WTC11 (cell line): ENCODE measurements around the gene PLD5. TPM values are rescaled to one million over a fixed set of nuclear protein-coding genes. Genes with fewer than 3 reads are reported as not detected.

ENCODE experiments used
- ATAC-seq: fragments of 200-7000 bp; cut with Tn5 transposase; 2 replicates; pipeline ENCODE4 v1.10.0; 2021; ENCODE audit warnings: mild to moderate bottlenecking, moderate library complexity
- CTCF ChIA-PET: fragments of 300-600 bp; sonication (Branson Sonifier 250); formaldehyde crosslinking; loops from one replicate; lab custom pipeline; 2021; ENCODE audit warnings: antibody characterized with exemption; lab: Charles Lee
- POLR2A ChIA-PET: fragments of 350-600 bp; sonication (Branson Sonifier 250); formaldehyde crosslinking; loops from one replicate; lab custom pipeline; 2021; ENCODE audit warnings: antibody characterized with exemption; lab: Charles Lee
- DNase-seq: peaks from one replicate; pipeline ENCODE4 v3.0.0; 2021; ENCODE audit warnings: low spot score
- H3K27ac Mint-ChIP-seq: 2 replicates; pipeline ENCODE4 v1.8.0; 2021; ENCODE audit warnings: mixed read lengths
- H3K27me3 Mint-ChIP-seq: 2 replicates; pipeline ENCODE4 v1.8.0; 2021; ENCODE audit warnings: low read depth, mild to moderate bottlenecking, moderate library complexity, mixed read lengths
- H3K36me3 Mint-ChIP-seq: 2 replicates; pipeline ENCODE4 v1.8.0; 2021; ENCODE audit warnings: mixed read lengths
- H3K4me1 Mint-ChIP-seq: 2 replicates; pipeline ENCODE4 v1.8.0; 2022; ENCODE audit warnings: mixed read lengths
- H3K4me3 Mint-ChIP-seq: 2 replicates; pipeline ENCODE4 v1.8.0; 2021; ENCODE audit warnings: mild to moderate bottlenecking, moderate library complexity, mixed read lengths
- H3K9me3 Mint-ChIP-seq: 2 replicates; pipeline ENCODE4 v1.8.0; 2021; ENCODE audit warnings: mixed read lengths
- ARID4B ChIP-seq: sonication (generic); formaldehyde crosslinking; IDR thresholded peaks from 2 replicates; pipeline ENCODE4 v1.8.0; 2023; ENCODE audit warnings: missing genetic modification reagents, mild to moderate bottlenecking, borderline replicate concordance
- ATF6 ChIP-seq: sonication (generic); formaldehyde crosslinking; IDR thresholded peaks from 2 replicates; pipeline ENCODE4 v1.8.1; 2023; ENCODE audit warnings: mild to moderate bottlenecking, missing genetic modification reagents
- CBFB ChIP-seq: sonication (generic); formaldehyde crosslinking; IDR thresholded peaks from 2 replicates; pipeline ENCODE4 v1.8.1; 2022; ENCODE audit warnings: mild to moderate bottlenecking, low read depth, missing genetic modification reagents
- CREB1 ChIP-seq: sonication (generic); formaldehyde crosslinking; IDR thresholded peaks from 2 replicates; pipeline ENCODE4 v1.8.0; 2023; ENCODE audit warnings: mild to moderate bottlenecking, missing genetic modification reagents
- ERG ChIP-seq: fragments of 250-450 bp; sonication (Bioruptor Pico); IDR thresholded peaks from 2 replicates; pipeline ENCODE4 v1.8.0; 2021; ENCODE audit warnings: mild to moderate bottlenecking
- FOXJ3 ChIP-seq: sonication (generic); formaldehyde crosslinking; IDR thresholded peaks from 2 replicates; pipeline ENCODE4 v1.9.0; 2021; ENCODE audit warnings: missing genetic modification reagents, mild to moderate bottlenecking, borderline replicate concordance
- GABPB1 ChIP-seq: sonication (generic); formaldehyde crosslinking; IDR thresholded peaks from 2 replicates; pipeline ENCODE4 v1.8.1; 2023; ENCODE audit warnings: mild to moderate bottlenecking, missing genetic modification reagents
- JUN ChIP-seq: sonication (generic); formaldehyde crosslinking; IDR thresholded peaks from 2 replicates; pipeline ENCODE4 v1.8.0; 2023; ENCODE audit warnings: mild to moderate bottlenecking, missing genetic modification reagents
- NFE2L1 ChIP-seq: sonication (generic); formaldehyde crosslinking; IDR thresholded peaks from 2 replicates; pipeline ENCODE4 v1.8.1; 2023; ENCODE audit warnings: missing genetic modification reagents
- NFYB ChIP-seq: sonication (generic); formaldehyde crosslinking; conservative IDR thresholded peaks from 2 replicates; pipeline ENCODE4 v1.8.0; 2022; ENCODE audit warnings: low read depth, missing genetic modification reagents
- RORB ChIP-seq: fragments of 250-450 bp; sonication (Bioruptor Pico); IDR thresholded peaks from 2 replicates; pipeline ENCODE4 v1.9.0; 2021; ENCODE audit warnings: mild to moderate bottlenecking
- SOX15 ChIP-seq: fragments of 250-450 bp; sonication (Bioruptor Pico); IDR thresholded peaks from 2 replicates; pipeline ENCODE4 v1.9.0; 2021; ENCODE audit warnings: mild to moderate bottlenecking
- ZNF423 ChIP-seq: fragments of 250-450 bp; sonication (Bioruptor Pico); IDR thresholded peaks from 2 replicates; pipeline ENCODE4 v2.1.2; 2022; ENCODE audit warnings: mild to moderate bottlenecking, moderate library complexity
- total RNA-seq: library from RNA; stranded (reverse); gene quantifications from 3 replicates; pipeline ENCODE4 v1.2.3, GENCODE V29; 2021
- TF ChIP-seq, protein P1 (sequence below): fragments of 250-450 bp; sonication (Bioruptor Pico); IDR thresholded peaks from 2 replicates; pipeline ENCODE4 v1.9.0; 2021; ENCODE audit warnings: mild to moderate bottlenecking
- TF ChIP-seq, protein P2 (sequence below): sonication (generic); formaldehyde crosslinking; IDR thresholded peaks from 2 replicates; pipeline ENCODE4 v1.8.0; 2022; ENCODE audit warnings: mild to moderate bottlenecking, missing genetic modification reagents

The PLD5 gene
- total RNA-seq, 1 experiment from 2014 or later, result 6.4 TPM

GRCh38 chr1:242055749-242056320, 468.7 kb downstream of the PLD5 start:
- peaks cover 6% of the 10 kb centered on the region for H3K36me3 Mint-ChIP-seq
- CTCF ChIA-PET, result no interaction called here
- H3K4me1 Mint-ChIP-seq, result peaks cover 59% of the 10 kb centered on the region
- no peaks in the 10 kb centered on the region for H3K27me3 Mint-ChIP-seq
- no peak for ATAC-seq
- TF ChIP-seq NFYB (CRISPR knock-in tag), result no peak
- TF ChIP-seq, protein P1, sequence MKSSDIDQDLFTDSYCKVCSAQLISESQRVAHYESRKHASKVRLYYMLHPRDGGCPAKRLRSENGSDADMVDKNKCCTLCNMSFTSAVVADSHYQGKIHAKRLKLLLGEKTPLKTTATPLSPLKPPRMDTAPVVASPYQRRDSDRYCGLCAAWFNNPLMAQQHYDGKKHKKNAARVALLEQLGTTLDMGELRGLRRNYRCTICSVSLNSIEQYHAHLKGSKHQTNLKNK, result no peak
- no peak for TF ChIP-seq CBFB (CRISPR knock-in tag)
- no peak for TF ChIP-seq JUN
- TF ChIP-seq FOXJ3 (CRISPR knock-in tag), result no peak
- no peak for TF ChIP-seq CREB1
- no peak for TF ChIP-seq ZNF423 (CRISPR knock-in tag)
- no peak for TF ChIP-seq SOX15
- no peak for TF ChIP-seq ARID4B (CRISPR knock-in tag)
- TF ChIP-seq RORB (CRISPR knock-in tag), result no peak
- TF ChIP-seq, all 79 proteins: peak for 0
- Mint-ChIP-seq H3K27ac (no peak overlapping the region), H3K9me3 (peaks cover 4% of the 10 kb centered on the region), H3K4me3 (no peak overlapping the region)
- POLR2A ChIA-PET, result no interaction called here
- DNase-seq, result no peak

DNA sequence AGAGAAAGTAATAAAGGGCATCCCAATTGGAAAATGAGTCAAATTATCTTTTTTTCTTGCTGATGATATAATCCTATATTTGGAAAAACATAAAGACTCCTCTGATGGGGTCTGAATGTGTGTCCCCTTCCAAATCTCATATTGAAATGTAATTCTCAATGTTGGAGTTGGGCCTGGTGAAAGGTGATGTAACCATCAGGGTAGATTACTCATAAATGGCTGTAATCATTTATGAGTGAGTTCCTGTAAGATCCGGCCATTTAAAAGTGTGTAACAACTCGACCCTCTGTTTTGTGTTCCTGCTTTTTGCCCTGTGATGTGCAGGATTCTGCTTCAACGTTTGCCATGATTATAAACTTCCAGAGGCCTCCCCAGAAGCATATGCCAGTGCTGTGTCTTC, 481.3 kb downstream of the PLD5 start:
- peaks cover 16% of the 10 kb centered on the region for H3K9me3 Mint-ChIP-seq
- TF ChIP-seq ZNF423 (CRISPR knock-in tag) (no peak), GABPB1 (no peak), ERG (CRISPR knock-in tag) (no peak), NFE2L1 (CRISPR knock-in tag) (no peak), ARID4B (CRISPR knock-in tag) (no peak), ATF6 (no peak)
- TF ChIP-seq, protein P2, sequence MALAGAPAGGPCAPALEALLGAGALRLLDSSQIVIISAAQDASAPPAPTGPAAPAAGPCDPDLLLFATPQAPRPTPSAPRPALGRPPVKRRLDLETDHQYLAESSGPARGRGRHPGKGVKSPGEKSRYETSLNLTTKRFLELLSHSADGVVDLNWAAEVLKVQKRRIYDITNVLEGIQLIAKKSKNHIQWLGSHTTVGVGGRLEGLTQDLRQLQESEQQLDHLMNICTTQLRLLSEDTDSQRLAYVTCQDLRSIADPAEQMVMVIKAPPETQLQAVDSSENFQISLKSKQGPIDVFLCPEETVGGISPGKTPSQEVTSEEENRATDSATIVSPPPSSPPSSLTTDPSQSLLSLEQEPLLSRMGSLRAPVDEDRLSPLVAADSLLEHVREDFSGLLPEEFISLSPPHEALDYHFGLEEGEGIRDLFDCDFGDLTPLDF, result no peak
- no peaks in the 10 kb centered on the region for H3K27me3 Mint-ChIP-seq
- peaks cover 7% of the 10 kb centered on the region for H3K4me1 Mint-ChIP-seq
- ATAC-seq (no peak), DNase-seq (no peak)
- peaks cover 14% of the 10 kb centered on the region for H3K36me3 Mint-ChIP-seq
- H3K27ac Mint-ChIP-seq, result no peak overlapping the region
- ChIA-PET CTCF (no interaction called here), POLR2A (no interaction called here)
- no peak overlapping the region for H3K4me3 Mint-ChIP-seq
